ACHN (cell line): ENCODE data around the gene ACTN4.

Source experiments
- DNase-seq: peaks from one replicate; pipeline ENCODE4 v3.0.0-alpha.2; 2015
- in situ Hi-C: cut with HindIII; loops from 2 replicates; pipeline ENCODE4 v1.10.0; 2017; ENCODE audit warnings: low sequenced_read_pairs, low pct_ligation_motif_present, low pct_unique_long_range_greater_than_20kb

ACTN4 gene

DNA sequence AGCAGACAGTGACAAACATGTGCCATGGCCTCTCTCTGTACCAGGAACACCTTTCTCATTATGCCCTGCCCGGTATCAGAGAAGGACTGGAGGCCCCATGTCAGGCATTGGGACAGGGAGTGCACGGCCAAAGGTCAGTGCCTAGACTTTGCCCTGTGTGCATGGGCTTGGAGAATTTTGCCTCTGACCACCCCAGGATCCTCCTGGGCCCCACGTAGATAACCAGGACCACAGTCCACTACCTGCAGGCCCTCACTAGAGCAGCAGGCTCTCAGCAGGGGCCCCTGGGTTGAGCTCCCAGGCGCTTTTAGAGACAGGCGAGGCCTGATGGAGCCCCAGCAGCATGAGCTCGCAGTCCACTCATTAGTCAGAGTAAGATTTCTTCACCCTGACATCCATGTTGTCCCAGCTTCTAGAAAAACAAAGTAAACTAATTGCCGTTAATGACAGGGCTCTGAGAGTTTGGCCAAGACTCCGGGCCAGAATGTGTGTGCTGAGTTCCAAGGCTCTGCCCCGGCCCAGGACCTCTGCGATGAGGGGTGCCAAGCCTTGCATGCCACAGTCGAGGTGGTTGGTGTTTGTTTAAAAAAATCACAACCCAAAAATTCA, 54.1 kb downstream of the ACTN4 start:
- DNase-seq, result no peak
- in situ Hi-C loops, result no loop called here

DNA sequence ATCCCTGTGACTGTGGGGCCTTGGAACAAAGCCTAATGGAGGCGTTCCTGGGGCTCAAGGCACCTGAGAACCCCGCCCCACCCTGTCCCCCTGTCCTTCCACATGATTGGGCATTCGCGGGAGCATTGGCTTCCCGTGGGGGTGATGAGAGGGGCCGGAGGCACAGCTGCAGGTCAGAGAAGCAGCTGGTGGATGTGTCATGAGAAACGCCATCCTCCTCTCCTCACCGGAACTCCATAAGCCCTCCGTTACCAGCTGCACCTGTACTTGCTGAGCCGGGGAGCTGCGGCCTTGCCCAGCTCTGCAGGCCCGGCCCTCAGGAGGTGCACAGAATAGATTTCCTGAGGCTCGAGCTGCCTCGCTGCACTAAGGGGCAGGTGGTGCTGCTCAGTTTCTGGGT, 54.8 kb downstream of the ACTN4 start:
- in situ Hi-C loops, result no loop called here

GRCh38 chr19:38703509-38703908, 56.1 kb downstream of the ACTN4 start:
- DNase-seq, result no peak
- in situ Hi-C loops, result no loop called here

More for the DNA sequence above, 54.8 kb downstream of the ACTN4 start:
- no peak for DNase-seq

DNA sequence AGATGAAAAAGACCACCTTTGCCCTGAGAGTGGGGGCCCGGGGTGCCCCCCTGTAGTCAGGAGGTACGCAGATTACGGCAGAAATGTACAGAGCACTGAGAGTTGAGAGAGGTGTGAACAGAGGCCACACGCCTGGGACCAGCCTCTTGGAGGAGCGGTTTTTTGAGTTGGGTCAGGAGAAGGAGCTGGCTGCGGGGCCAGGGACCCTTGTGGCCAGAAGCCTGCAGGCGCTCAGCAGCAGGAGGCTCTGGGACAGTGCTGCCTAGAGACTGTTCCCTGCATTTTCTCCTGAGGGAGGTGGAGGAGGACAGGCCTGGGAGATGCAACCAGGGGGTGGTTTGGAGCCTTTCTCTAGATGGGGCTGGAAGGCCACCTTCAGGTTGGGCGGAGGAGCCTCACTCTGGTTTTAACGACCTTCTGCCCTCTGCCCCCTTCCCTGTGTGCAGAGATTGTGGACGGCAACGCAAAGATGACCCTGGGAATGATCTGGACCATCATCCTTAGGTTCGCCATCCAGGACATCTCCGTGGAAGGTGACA, 57.1 kb downstream of the ACTN4 start:
- in situ Hi-C loops, result no loop called here
- DNase-seq, result no peak

DNA sequence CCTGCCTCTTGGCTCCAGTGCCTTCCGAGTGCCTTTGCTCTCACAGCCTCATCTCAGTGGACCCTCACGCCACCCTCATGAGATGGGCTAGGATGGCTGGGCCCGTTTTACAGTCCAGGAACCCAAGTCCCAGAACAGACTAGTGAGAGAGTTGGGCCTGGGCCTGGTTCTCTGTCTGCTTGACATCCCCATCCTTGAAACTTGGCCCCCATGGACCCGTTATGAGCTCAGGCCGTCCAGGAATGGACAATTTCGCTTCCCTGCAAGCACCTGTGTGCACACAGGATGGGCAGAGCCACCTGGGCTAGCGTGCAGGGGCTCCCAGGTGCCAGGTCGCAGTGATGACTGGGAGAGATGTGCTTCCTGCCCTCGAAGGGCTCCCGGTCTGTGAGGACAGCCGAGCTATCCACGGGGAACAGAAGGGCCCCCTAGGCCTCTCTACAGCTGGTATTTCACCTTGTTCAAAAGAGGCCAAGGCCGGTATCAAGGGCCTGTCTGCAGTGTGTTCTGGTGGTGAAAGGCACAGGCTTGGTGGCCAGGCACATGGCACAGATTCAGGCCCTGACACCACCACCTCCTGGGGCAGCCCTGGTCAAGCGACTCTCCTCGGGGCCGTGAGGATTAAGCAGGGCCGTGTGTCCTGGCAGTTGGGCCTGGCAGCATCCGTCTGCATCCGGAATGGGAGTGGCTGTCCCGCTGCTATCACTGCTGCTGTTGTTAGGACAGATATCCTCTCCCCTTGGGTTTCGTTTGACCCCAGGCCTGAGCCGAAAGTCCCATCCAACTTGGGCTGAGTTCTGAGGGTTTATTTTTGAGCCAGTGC, 58.0 kb downstream of the ACTN4 start:
- in situ Hi-C loops, result no loop called here
- DNase-seq, result no peak

GRCh38 chr19:38706792-38707511, 59.5 kb downstream of the ACTN4 start:
- in situ Hi-C loops, result no loop called here

GRCh38 chr19:38707512-38708114, 60.2 kb downstream of the ACTN4 start:
- no peak for DNase-seq
- in situ Hi-C loops, result no loop called here

More at GRCh38 chr19:38706792-38707511, 59.5 kb downstream of the ACTN4 start:
- DNase-seq, result no peak

DNA sequence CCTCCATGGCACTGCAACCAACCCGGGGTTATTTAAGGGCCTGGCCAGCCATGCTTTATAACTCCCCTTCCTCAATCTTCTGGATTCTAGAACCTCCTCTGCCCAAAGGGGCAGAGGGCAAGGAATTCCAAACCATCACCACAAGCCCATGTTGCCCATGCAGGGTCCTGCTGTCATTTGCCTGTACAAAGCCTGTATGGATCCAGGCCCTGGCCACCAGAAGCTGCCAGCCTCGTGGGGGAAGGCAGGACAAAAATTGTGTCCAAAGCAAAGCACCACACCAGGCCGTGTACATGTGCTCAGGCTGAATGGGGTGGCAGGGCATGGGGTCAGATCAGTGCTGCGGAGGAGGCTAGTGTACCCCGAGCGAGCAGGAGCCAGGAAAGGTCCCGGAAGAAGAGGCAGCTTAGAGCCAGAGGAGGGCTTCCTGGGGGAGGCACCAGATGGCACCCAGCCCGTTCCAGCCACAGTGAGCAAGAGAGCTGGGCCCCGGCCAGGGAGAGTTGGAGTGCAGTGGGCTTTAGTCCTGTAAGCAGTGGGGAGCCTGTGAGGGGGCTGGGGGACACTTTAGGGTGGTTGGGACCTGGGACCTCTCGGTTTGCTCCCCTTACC, 61.1 kb downstream of the ACTN4 start:
- DNase-seq, result no peak
- in situ Hi-C loops, result no loop called here

DNA sequence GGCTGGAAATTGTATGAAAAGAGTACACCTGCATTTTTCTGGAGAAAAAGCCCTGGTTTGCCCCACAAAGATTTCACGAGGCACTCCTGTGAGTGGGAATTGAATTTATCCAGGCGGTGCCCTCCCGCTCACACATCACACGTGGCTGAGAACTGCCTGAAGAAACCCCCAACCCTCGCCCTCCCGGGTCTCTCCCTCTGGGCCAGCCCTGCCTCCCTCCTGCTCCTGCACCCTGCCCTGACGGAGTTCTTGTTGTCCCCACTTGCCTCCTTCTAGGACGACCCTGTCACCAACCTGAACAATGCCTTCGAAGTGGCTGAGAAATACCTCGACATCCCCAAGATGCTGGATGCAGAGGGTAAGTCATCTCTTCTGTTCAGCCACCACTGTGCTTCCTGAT, 61.7 kb downstream of the ACTN4 start:
- in situ Hi-C loops, result no loop called here
- no peak for DNase-seq

- in situ Hi-C loops, result no loop called here
- DNase-seq, result no peak
These were observed 62.4 kb downstream of the ACTN4 start for GRCh38 chr19:38709671-38710415.

DNA sequence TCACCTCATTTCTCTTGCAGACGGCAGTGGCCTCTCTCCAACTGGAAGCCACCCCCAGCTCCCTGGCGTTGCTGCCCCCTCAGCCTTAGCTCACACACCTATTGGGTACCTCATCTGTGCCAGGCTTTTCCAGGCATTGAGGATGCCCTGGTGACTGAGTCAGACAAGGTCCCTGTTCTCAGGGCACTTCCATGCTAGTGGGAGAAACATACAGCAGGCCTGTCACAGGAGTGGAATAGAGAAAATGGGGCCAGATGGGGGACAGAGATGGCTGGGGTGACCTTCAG, 62.9 kb downstream of the ACTN4 start:
- DNase-seq, result no peak
- in situ Hi-C loops, result no loop called here

GRCh38 chr19:38710928-38711725, 63.7 kb downstream of the ACTN4 start:
- in situ Hi-C loops, result no loop called here
- DNase-seq, result no peak

DNA sequence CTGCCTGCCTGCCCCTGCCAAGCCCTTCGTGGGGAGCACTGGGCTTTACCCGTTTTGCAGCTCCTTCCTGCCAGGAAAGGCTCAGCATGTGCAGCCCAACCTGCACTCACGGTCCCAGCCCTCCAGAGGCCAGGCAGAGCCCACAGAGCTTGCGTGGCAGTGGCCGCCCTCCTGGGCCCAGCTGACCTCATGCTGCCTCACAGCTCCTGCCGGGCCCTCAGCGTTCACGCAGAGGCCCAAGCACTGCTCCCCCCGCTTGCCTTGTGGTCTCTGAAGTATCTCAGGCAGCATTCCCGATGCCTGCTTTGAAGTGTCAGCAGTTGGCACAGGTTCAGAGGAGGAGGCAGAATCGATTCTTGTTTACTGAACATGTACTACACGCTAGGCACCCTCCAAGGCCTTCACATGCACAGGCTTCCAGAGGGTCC, 64.3 kb downstream of the ACTN4 start:
- in situ Hi-C loops, result no loop called here

DNA sequence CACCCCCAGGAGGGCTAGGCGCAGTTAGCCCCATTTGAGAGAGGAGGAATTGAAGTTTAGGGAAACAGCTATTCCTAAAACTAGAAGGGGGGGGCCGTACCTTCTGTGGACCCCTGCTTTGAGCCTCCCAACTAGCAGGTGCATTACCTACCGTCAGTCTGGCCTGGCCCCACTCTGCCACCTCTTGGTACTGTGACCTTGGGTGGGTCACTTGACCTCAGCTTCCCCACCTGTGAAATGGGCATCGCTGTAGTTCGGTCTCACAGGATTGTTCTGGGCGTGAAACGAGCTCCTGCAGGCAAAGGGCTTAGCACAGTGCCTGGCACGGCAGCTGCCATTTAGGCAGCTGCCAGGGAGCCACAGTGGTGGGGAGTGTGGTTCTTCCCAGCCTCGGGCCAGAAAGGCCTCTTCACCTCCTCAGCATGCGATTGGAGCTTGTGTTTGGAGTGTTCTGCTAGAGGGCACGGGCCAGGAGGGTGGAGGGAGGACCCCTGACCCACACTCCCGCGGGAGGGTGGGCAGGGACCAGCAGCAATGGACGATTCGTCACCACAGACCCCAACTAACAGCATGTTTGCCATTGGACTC, 64.8 kb downstream of the ACTN4 start:
- in situ Hi-C loops, result no loop called here
- no peak for DNase-seq

More for the DNA sequence above, 64.3 kb downstream of the ACTN4 start:
- peak; percentile 41 for DNase-seq

DNA sequence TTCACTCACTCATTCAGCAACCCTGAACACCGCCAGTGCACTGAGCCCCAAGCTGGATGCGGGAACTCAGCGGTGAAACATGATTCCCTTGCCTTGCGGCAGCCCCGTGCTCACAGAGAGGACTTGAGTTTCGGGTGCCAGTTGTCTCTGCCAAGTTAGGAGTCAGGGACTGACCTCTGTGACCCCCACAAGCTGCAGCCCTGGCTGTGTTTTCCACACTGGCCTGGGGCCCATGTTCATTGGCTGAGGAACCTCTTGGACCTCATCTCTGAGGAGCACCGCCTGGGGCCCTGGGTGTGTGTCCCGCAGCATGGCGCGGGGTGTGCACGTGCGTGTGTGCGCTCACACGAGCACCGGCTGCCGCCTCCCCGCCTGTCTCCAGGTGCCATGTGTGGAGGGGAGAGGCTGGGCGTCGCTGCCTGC, 65.8 kb downstream of the ACTN4 start:
- in situ Hi-C loops, result no loop called here
- no peak for DNase-seq

DNA sequence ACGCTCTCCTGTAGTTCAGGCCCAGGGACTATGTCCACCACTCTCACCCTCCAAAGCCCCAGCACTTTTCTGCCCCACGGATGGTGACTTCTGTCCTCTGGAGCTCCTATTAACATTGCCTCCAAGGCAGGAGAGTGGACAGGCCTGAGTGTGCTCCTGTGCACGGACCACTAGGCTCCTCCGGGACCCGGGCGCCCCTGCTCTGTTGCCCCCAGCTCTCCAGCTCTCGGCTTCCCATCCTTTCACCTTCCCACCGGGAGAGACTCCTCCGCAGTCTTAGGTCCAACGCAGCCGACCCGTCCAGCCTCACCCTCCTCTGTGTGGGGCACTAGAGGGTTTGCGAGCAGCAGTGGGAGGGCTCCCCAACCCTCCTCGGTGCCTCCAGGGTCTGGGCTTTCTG, 66.4 kb downstream of the ACTN4 start:
- in situ Hi-C loops, result no loop called here
- DNase-seq, result no peak

DNA sequence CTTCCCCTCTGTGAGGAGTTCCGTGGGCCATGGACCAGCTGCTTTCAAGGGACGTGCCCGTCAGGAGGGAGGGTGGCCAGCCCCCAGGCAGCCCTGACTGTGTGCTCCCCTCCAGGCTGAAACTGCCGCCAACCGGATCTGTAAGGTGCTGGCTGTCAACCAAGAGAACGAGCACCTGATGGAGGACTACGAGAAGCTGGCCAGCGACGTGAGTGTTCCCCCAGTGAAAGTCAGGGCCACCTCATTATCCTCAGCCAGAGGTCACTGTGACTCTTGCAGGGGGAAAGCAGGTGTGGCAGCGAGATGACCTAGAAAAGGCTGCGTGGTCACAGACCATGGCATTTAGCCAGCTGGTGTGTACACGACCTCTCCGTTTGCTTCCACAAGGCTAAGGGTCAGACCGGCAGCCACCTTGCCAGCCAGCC, 66.9 kb downstream of the ACTN4 start:
- in situ Hi-C loops, result no loop called here
- DNase-seq, result no peak
